Esophagus squamous epithelium (tissue), 4 donors: ENCODE measurements around the gene SLC24A4.

ENCODE experiments used
- POLR2A ChIP-seq, 4 donors: fragments of 450-650 bp; IDR thresholded peaks; one replicate each; pipeline ENCODE4 v1.6.1; 2017; ENCODE audit warnings: antibody characterized with exemption in 4 of 4, mild to moderate bottlenecking in 4 of 4, moderate library complexity in 3 of 4
- TF ChIP-seq, protein P1 (sequence below), 6 experiments: fragments of 450-650 bp in 4 of 6; fragments of 200-600 bp in 2 of 6; sonication (generic) in 2 of 6; IDR thresholded peaks; one replicate each; pipeline ENCODE4 v1.5.1; 2016 to 2019; ENCODE audit warnings: antibody characterized with exemption in 6 of 6, mild to moderate bottlenecking in 4 of 6, moderate library complexity in 4 of 6

DNA sequence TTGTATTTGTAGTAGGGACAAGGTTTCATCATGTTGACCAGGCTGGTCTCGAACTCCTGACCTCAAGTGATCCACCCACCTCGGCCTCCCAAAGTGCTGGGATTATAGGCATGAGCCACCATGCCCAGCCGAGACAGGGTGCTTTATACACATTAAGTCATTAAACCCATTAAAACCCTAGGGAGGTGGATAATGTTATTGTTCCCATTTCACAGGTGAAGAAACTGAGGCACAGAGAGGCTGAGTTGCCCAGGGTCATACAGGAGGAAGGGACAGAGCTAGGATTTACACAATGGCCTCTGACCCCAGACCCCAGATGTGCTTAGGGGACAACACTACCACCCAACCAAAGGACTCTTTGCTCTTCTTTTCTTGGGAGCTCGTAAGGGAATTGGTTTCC, 139.6 kb downstream of the SLC24A4 start:
- TF ChIP-seq, protein P1, sequence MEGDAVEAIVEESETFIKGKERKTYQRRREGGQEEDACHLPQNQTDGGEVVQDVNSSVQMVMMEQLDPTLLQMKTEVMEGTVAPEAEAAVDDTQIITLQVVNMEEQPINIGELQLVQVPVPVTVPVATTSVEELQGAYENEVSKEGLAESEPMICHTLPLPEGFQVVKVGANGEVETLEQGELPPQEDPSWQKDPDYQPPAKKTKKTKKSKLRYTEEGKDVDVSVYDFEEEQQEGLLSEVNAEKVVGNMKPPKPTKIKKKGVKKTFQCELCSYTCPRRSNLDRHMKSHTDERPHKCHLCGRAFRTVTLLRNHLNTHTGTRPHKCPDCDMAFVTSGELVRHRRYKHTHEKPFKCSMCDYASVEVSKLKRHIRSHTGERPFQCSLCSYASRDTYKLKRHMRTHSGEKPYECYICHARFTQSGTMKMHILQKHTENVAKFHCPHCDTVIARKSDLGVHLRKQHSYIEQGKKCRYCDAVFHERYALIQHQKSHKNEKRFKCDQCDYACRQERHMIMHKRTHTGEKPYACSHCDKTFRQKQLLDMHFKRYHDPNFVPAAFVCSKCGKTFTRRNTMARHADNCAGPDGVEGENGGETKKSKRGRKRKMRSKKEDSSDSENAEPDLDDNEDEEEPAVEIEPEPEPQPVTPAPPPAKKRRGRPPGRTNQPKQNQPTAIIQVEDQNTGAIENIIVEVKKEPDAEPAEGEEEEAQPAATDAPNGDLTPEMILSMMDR (IDR thresholded peaks at IDR 0.05): no peak
- TF ChIP-seq POLR2A (IDR thresholded peaks at IDR 0.05): no peak
